NT2/D1 (cell line): Measurements from ENCODE around the gene PSMB5.

Experiments
- SUZ12 ChIP-seq: IDR thresholded peaks from 2 replicates; pipeline ENCODE4 v1.6.1; 2011; ENCODE audit not compliant: insufficient read length, insufficient read depth; ENCODE audit errors: extremely low read depth
- YY1 ChIP-seq: IDR thresholded peaks from 2 replicates; pipeline ENCODE4 v1.6.1; 2011; ENCODE audit not compliant: insufficient read length, insufficient read depth
- ZNF274 ChIP-seq: IDR thresholded peaks from 2 replicates; pipeline ENCODE4 v1.6.1; 2011; ENCODE audit warnings: mild to moderate bottlenecking, low read depth, low read length

- TF ChIP-seq ZNF274 (no peak), YY1 (no peak), SUZ12 (no peak)
These were observed 52.7 kb downstream of the PSMB5 start for GRCh38 chr14:22981876-22982476.
